Fibroblast of skin of left biceps (primary cell): Measurements from ENCODE around the gene ZC3H6.

ENCODE experiments used
- DNase-seq, 2 experiments: peaks; one replicate each; pipeline ENCODE4 v3.0.0-alpha.2; 2013; ENCODE audit warnings: low read depth in 2 of 2

Gene ZC3H6

GRCh38 chr2:112275311-112275886 lies at the start of gene ZC3H6:
Gene ZC3H6 (plus strand): TSS chr2:112275597. CDS start chr2:112275995, 398 bp downstream.
- DNase-seq = peak; percentile 98

- DNase-seq = no peak
Measured at GRCh38 chr2:112229348-112229747, 46.0 kb upstream of the ZC3H6 start.

GRCh38 chr2:112230371-112230770 lies 45.0 kb upstream of the ZC3H6 start:
- no peak for DNase-seq

GRCh38 chr2:112239862-112240261 lies 35.5 kb upstream of the ZC3H6 start:
- no peak for DNase-seq

- DNase-seq = no peak
Measured at GRCh38 chr2:112242384-112242783, 33.0 kb upstream of the ZC3H6 start.

GRCh38 chr2:112243233-112243632 lies 32.2 kb upstream of the ZC3H6 start:
- DNase-seq = no peak

GRCh38 chr2:112244854-112245253 lies 30.5 kb upstream of the ZC3H6 start:
- no peak for DNase-seq

GRCh38 chr2:112251271-112251670 lies 24.1 kb upstream of the ZC3H6 start:
- DNase-seq = no peak

- no peak for DNase-seq
Measured at GRCh38 chr2:112253261-112253815, 22.1 kb upstream of the ZC3H6 start.

- peak; percentile 47 to 58 for DNase-seq
Measured at GRCh38 chr2:112254466-112255240, 20.7 kb upstream of the ZC3H6 start, which contains the start of gene ZC3H8. Gene ZC3H8 (minus strand): TSS chr2:112255042. CDS start chr2:112254981, 61 bp downstream.

- no peak for DNase-seq
Measured at GRCh38 chr2:112255875-112256274, 19.5 kb upstream of the ZC3H6 start.

- no peak for DNase-seq
Measured at GRCh38 chr2:112256654-112257053, 18.7 kb upstream of the ZC3H6 start.

- DNase-seq = no peak
Measured at GRCh38 chr2:112257575-112257974, 17.8 kb upstream of the ZC3H6 start.

- DNase-seq = peak; percentile 39 to 40
Measured at GRCh38 chr2:112259509-112260294, 15.7 kb upstream of the ZC3H6 start.

- no peak for DNase-seq
Measured at GRCh38 chr2:112260295-112260625, 15.1 kb upstream of the ZC3H6 start.

- DNase-seq = no peak
Measured at GRCh38 chr2:112262876-112263275, 12.5 kb upstream of the ZC3H6 start.

- DNase-seq = no peak
Measured at GRCh38 chr2:112268547-112268946, 6.8 kb upstream of the ZC3H6 start.

GRCh38 chr2:112272669-112273068 lies 2.7 kb upstream of the ZC3H6 start:
- DNase-seq = no peak

GRCh38 chr2:112273349-112273748 lies 2.0 kb upstream of the ZC3H6 start:
- DNase-seq = no peak

GRCh38 chr2:112275887-112276773 lies 733 bp downstream of the ZC3H6 start:
- DNase-seq = peak; percentile 63 to 64

- no peak for DNase-seq
Measured at GRCh38 chr2:112276954-112277353, 1.6 kb downstream of the ZC3H6 start.
